ENCODE measurements around the gene TNS3. TPM values are rescaled to one million over a fixed set of nuclear protein-coding genes. Genes with fewer than 3 reads are reported as not detected.

TNS3 gene
- total RNA-seq, 3 donors from 2014 or later, result 2.6 to 3.4 (median 3.2) TPM

DNA sequence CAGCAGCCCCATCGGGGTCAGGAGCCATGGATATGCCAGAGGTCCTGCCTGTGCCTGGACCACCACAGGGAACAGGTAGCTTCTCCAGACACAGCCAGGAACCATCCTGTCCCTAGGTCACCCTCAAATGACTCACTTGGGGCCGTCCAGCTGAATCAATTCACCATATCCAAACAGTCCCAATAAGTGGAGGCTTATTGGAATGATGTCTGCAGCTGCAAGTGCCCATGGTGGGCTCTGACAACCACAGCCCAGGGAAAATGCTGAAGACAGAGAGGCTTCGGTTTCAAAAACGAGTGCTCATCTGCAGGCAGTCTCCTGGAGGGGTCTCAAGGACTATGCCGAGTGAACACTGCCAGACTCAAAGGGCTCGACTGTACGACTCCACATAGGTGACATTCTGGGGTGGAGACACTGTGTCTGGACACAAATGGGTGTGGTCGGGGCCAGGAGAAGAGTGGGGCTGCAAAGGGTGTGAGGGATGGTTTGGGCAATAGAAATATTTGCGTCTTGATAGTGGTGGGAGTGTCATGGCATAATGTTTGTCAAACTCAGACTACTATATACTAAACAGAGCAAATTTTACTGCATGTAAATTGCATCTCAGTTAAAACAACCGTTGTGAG, 204.8 kb downstream of the TNS3 start:
- Mint-ChIP-seq H3K4me1 (ENCODE audit: low read depth) (no peaks in the 10 kb centered on the region), H3K27me3 (ENCODE audit: low read depth) (no peaks in the 10 kb centered on the region), H3K4me3 (no peak overlapping the region), H3K36me3 (ENCODE audit: insufficient read depth) (no peaks in the 10 kb centered on the region), H3K9me3 (no peaks in the 10 kb centered on the region)
- ATAC-seq (no peak), DNase-seq (no peak)

DNA sequence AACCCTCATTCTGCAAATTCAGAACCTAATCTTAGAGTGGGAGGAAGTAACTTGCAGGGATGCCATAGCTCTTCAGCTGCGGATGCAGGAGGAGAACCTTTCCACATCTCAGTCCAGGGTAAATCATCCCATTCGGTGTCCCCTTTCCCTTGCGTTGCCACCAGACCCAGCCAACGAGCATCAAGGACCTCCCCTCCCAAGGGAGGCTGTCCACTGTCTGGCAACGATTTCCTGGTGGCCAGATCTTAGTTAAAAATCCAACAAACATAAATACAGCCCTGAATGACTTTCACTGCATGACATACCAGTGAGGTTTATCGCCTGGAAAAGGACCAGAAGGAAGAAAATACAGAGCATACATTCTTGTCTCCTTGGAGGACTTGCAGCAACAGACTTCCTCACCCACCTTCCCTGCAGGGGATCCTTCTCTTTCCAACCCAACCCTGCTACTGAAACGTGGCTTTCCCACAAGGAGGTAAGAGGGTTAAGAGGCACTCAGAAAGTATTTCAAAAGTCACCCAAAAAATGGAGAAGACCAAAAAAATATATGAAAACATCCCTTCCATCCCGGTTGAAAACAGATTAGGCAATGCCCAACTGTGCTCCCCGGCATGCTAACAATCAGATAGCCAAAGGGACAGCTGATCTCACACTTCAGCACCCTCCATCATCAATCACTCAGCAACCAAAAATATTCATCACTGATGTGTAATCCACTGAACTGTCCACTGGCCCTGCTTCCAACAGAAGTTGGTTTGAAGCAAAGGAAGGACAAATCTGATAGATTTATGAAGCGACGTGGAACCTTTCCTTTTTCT, 206.6 kb downstream of the TNS3 start:
- no peaks in the 10 kb centered on the region for H3K27me3 Mint-ChIP-seq (ENCODE audit: low read depth)
- DNase-seq, result no peak
- no peak for ATAC-seq

DNA sequence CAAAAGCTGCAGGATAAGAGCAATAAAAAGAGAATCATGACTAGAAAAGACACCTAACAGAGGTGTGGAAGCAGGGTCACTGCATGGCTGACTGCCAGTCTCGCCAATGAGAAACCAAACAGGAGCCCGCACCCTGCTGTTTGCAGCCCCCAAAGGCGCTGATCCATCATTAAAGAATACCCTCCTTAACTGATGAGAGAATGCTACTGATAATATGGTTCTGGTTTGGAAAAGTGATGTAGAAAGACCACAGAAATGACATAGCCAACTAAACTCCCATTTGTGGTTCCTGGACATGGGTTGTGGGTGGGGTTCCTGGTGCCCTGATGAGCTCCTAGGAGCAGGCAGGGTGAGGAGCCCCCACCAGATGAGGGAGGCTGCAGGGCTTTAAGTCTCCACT, 207.4 kb downstream of the TNS3 start:
- Mint-ChIP-seq H3K36me3 (ENCODE audit: insufficient read depth) (no peaks in the 10 kb centered on the region), H3K27me3 (ENCODE audit: low read depth) (no peaks in the 10 kb centered on the region), H3K4me3 (no peak overlapping the region), H3K9me3 (no peaks in the 10 kb centered on the region), H3K4me1 (ENCODE audit: low read depth) (no peaks in the 10 kb centered on the region)
- ATAC-seq, result no peak
- DNase-seq, result no peak

More for the DNA sequence above, 206.6 kb downstream of the TNS3 start:
- H3K9me3 Mint-ChIP-seq, result no peaks in the 10 kb centered on the region
- no peaks in the 10 kb centered on the region for H3K4me1 Mint-ChIP-seq (ENCODE audit: low read depth)
- H3K4me3 Mint-ChIP-seq, result no peak overlapping the region
- no peaks in the 10 kb centered on the region for H3K36me3 Mint-ChIP-seq (ENCODE audit: insufficient read depth)

DNA sequence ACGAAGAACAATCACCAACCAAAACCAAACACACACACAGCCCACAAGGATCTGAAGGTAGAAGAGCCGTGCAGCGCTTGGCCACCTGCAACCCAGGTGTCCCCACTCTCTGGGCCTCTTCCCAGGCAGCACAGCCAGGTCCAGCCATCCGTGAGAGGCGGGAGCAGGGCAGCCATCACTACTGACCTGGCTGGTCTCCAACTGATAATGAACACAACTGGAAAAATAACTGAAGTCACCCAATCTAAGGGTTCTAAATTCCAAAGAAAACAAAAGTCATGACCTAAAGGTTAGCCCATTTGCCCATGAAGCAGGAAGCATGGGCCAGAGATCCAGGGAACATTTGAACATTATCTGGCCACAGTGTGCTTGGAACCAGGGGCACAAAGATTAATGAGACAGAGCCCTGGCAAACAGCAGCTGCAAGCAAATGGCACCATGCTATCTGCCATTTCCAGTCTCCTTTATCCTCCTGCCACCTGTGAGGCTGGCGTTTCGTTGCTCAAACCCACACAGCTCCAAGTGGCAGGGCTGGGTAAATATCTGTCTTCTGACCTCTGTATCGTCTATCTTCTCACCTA, 207.9 kb downstream of the TNS3 start:
- DNase-seq, result no peak
- no peak for ATAC-seq
- Mint-ChIP-seq H3K9me3 (peaks cover 2% of the 10 kb centered on the region), H3K4me1 (ENCODE audit: low read depth) (no peaks in the 10 kb centered on the region), H3K27me3 (ENCODE audit: low read depth) (no peaks in the 10 kb centered on the region), H3K4me3 (no peak overlapping the region), H3K36me3 (ENCODE audit: insufficient read depth) (no peaks in the 10 kb centered on the region)

DNA sequence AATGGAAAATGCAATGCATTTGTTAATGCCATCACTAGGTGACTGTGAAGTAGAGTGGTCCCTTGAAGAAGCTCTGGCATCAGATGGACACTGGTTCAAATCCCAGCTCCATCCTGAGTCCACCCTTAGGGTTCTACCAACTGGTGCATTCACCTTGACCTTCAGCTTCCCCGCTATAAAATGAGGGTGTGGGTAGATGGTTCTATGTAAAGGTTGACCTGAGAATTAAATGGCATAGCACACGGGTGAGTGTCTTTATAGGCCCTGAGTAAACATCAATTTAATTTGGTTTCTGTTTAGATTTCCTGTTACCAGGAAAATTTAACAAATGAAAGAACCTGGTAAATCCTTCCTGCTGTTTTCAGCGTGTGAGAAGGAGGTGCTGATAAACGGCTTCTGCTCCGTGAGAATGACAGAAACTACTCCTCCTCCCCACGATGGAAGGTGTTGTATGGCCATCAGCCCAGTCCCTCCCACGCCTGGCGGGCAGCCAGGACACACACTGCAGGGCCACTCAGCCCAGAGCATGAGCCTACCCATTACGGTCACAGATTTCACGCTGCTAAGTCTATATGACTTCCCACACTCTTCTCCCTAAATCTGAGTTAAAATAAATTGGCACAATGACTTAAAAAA, 210.1 kb downstream of the TNS3 start:
- ATAC-seq, result no peak
- no peaks in the 10 kb centered on the region for H3K27me3 Mint-ChIP-seq (ENCODE audit: low read depth)
- no peaks in the 10 kb centered on the region for H3K36me3 Mint-ChIP-seq (ENCODE audit: insufficient read depth)
- H3K4me3 Mint-ChIP-seq, result no peak overlapping the region
- no peaks in the 10 kb centered on the region for H3K4me1 Mint-ChIP-seq (ENCODE audit: low read depth)
- no peak for DNase-seq
- H3K9me3 Mint-ChIP-seq, result peaks cover 2% of the 10 kb centered on the region

DNA sequence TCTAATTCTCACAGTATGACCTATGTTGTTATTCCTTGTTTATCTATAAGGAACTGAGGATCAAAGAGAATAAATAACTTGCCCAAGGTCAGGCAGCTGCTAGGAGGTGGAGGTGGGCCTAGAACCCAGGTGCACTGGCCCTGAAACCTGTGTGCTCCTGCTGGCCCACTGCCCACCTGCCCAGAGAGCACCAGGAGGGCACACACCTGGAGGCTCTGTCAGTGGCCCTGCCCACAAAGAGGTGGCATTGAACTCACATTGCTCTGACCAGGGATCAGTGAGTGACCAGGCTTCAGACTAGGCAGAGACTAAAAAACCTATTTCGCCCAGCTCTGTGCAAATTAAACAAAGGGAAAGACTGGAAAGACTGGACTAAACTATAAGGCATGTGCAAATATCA, 210.6 kb downstream of the TNS3 start:
- H3K4me1 Mint-ChIP-seq (ENCODE audit: low read depth), result no peaks in the 10 kb centered on the region
- ATAC-seq (no peak), DNase-seq (no peak)
- H3K27me3 Mint-ChIP-seq (ENCODE audit: low read depth), result no peaks in the 10 kb centered on the region
- no peak overlapping the region for H3K4me3 Mint-ChIP-seq
- peaks cover 2% of the 10 kb centered on the region for H3K9me3 Mint-ChIP-seq
- no peaks in the 10 kb centered on the region for H3K36me3 Mint-ChIP-seq (ENCODE audit: insufficient read depth)

DNA sequence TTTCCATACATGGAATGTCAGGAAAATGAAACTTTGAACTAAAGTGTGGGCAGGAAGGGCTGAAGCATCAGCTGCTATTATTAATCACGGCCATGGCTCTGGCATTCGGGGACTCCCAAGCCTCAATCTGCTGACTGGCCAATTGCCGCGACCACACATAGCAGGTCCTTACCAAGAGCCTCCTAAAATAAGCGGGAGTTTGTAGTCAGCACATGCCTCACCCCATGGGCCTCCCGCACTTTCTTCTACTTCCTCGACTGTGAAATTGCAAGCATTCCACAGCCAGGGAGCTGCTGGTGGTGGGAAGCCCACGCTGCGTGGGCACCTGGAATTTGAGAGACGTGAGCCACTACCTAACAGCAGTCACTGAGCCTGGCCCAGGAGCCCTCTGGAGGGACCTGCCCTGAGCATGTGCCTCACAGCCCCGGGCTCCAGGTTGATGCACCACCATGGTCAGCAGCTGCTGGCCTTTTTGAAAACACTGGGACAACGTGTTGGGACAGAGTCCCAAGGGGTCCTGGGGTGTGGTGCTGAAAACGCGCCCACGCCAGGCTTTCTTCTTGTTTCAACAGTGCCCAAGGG, 211.4 kb downstream of the TNS3 start:
- ATAC-seq, result no peak
- no peak overlapping the region for H3K4me3 Mint-ChIP-seq

DNA sequence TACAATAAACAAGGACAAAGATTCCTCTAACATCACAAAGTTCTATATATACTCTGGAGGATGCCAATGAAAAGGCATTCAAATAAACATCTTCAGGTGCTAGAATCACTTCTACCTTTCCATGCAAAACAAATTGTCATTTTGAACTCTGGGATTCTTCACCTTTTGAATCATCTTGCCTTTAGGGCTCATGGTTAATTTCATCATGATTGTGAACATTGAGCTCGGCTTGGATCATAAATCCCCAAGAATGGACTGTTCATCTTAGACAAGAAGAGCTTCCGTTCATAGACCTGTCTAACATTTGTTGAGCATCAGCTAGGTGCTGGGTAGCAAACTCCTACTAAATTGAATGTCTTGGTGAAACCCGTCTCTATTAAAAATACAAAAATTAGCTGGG, 212.2 kb downstream of the TNS3 start:
- H3K4me3 Mint-ChIP-seq, result no peak overlapping the region
- peaks cover 2% of the 10 kb centered on the region for H3K9me3 Mint-ChIP-seq
- ATAC-seq, result no peak
- no peak for DNase-seq
- no peaks in the 10 kb centered on the region for H3K36me3 Mint-ChIP-seq (ENCODE audit: insufficient read depth)
- H3K27me3 Mint-ChIP-seq (ENCODE audit: low read depth), result no peaks in the 10 kb centered on the region
- no peaks in the 10 kb centered on the region for H3K4me1 Mint-ChIP-seq (ENCODE audit: low read depth)

More for the DNA sequence above, 211.4 kb downstream of the TNS3 start:
- no peak for DNase-seq
- H3K4me1 Mint-ChIP-seq (ENCODE audit: low read depth), result no peaks in the 10 kb centered on the region
- no peaks in the 10 kb centered on the region for H3K36me3 Mint-ChIP-seq (ENCODE audit: insufficient read depth)
- peaks cover 2% of the 10 kb centered on the region for H3K9me3 Mint-ChIP-seq
- no peaks in the 10 kb centered on the region for H3K27me3 Mint-ChIP-seq (ENCODE audit: low read depth)

DNA sequence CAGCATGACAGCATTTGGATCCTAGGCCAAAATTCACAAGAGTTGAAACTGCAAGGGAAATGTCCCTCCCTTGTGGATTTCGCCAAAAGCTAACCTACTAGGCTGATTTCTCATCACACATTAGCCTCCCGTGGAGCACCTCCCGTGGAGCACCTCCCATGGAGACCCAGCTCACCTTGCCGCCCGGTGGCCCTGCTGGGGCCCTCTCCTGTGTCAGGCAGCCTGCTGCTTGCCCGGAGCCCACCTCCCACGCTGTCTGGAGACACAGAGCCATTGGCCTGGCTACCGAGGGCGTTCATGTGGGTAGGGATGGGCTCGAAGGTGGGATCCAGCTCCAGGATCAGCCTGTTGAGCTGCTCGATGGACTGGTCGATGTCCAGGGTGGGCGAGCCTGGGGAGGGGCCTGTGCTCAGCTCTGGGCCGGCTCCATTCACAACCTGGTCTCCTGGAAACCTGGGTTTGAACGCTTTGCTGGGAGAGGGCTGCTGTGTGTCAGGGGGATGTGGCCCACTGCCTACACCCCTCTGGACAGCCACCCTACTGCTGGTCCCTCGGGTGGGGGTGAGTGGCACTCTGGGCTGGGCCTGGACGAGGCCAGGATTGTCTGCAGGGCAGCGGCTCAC, 213.6 kb downstream of the TNS3 start:
- DNase-seq (no peak), ATAC-seq (no peak)
- Mint-ChIP-seq H3K4me3 (no peak overlapping the region), H3K27me3 (ENCODE audit: low read depth) (no peaks in the 10 kb centered on the region), H3K4me1 (ENCODE audit: low read depth) (no peaks in the 10 kb centered on the region), H3K36me3 (ENCODE audit: insufficient read depth) (no peaks in the 10 kb centered on the region), H3K9me3 (peaks cover 2% of the 10 kb centered on the region)

DNA sequence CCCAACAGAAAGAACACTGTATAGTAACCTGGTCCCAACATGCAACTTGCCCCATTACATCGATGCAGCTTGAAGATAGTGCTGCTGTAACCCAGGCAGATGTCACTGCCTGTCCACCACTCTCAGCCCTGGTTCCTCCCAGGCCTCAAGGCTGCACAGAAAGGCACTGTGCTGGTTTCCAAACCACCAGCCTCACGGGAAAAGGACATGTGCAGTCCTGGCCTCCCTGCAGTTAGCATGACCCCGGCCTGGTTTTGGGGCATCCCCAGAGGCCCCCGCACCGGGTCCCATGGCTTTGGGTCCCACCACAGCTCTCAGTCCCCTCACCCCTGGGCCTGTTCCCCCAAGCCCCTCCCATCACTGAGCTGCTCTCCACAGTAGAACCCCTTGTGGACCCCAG, 214.5 kb downstream of the TNS3 start:
- H3K36me3 Mint-ChIP-seq (ENCODE audit: insufficient read depth), result no peaks in the 10 kb centered on the region

DNA sequence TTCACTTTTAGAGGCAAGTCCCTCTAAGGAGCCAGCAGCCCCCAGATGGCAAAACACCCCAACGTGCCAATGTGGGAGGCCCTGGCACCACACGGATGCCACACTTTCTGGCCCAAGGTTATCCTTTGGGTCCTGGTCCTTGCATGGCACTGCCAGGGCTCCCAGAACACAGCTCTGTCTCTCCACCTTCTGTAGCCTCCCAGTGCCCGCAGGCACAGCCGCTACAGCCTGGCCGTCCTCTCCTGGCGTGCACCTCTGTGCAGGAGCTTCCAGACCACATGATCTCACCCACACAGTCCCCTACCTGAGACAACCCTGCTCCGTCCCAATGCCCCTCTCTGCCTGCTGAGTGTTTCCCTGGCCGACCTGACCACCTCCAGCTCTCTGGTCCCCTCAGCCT, 215.0 kb downstream of the TNS3 start:
- Mint-ChIP-seq H3K27me3 (ENCODE audit: low read depth) (no peaks in the 10 kb centered on the region), H3K4me3 (no peak overlapping the region)

More for the DNA sequence above, 214.5 kb downstream of the TNS3 start:
- Mint-ChIP-seq H3K4me3 (no peak overlapping the region), H3K9me3 (peaks cover 2% of the 10 kb centered on the region), H3K4me1 (ENCODE audit: low read depth) (no peaks in the 10 kb centered on the region), H3K27me3 (ENCODE audit: low read depth) (no peaks in the 10 kb centered on the region)
- ATAC-seq (no peak), DNase-seq (no peak)

DNA sequence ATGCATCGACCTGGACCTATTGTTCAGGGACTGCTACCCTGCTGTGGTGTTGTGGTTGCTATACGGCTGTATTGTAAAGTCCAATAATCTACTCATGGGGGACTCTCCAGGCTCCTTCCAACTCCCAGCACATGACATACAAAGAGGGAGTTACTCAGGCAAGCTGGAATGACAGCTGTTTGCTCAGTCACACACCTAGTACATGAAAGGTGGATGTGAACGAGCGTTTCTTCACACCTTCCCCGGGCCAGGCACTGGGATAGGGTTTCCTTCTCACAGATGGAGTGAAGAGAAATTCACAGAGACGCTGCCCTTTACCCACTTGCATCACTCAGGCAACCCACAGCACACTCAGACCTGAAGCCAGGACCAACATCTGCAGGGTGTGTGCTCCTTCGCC, 215.7 kb downstream of the TNS3 start:
- Mint-ChIP-seq H3K9me3 (peaks cover 2% of the 10 kb centered on the region), H3K4me1 (ENCODE audit: low read depth) (no peaks in the 10 kb centered on the region), H3K4me3 (no peak overlapping the region), H3K27me3 (ENCODE audit: low read depth) (no peaks in the 10 kb centered on the region), H3K36me3 (ENCODE audit: insufficient read depth) (no peaks in the 10 kb centered on the region)
- DNase-seq, result no peak
- ATAC-seq, result no peak

More for the DNA sequence above, 215.0 kb downstream of the TNS3 start:
- H3K36me3 Mint-ChIP-seq (ENCODE audit: insufficient read depth), result no peaks in the 10 kb centered on the region
- ATAC-seq (no peak), DNase-seq (no peak)
- H3K4me1 Mint-ChIP-seq (ENCODE audit: low read depth), result no peaks in the 10 kb centered on the region
- peaks cover 2% of the 10 kb centered on the region for H3K9me3 Mint-ChIP-seq

DNA sequence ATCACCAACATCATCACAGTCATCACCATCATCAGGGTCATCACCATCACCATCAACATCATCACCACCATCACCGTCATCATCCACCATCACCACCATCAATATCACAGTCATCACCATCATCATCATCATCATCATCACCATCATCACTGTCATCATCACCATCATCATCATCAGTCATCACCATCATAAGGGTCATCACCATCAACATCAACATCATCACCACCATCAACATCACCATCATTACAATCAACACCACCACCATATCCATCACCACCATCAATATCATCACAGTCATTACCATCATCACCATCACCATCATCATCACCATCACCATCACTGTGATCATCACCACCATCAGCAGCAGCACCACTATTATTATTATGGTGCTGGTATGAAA, 218.9 kb downstream of the TNS3 start:
- ATAC-seq, result no peak
- no peak for DNase-seq

DNA sequence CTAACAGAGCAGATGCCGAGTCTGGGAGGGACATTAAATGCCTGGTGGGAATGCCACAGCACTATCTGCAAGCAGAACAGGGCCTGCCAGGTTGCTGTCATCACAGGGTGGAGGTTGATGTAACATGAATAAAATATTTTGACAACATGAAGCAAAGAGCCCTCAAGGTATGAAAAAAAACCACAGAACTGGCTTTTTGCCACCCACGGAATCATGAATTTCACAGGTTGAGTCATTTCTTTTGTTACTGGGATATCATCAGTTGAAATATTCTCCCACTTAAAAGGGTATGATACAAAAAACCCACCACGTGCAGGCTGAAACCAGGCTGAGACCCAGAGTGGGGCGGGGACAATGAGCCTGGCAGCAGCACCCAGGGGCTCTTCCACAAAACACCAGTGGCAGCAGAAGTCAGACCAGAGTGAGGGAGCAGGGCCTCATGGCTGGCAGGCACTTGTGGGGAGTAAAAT, 220.1 kb downstream of the TNS3 start:
- H3K36me3 Mint-ChIP-seq (ENCODE audit: insufficient read depth), result no peaks in the 10 kb centered on the region
- no peaks in the 10 kb centered on the region for H3K4me1 Mint-ChIP-seq (ENCODE audit: low read depth)
- H3K9me3 Mint-ChIP-seq, result no peaks in the 10 kb centered on the region
- no peak overlapping the region for H3K4me3 Mint-ChIP-seq
- ATAC-seq (peak; percentile 77 to 83), DNase-seq (no peak)
- no peaks in the 10 kb centered on the region for H3K27me3 Mint-ChIP-seq (ENCODE audit: low read depth)

More for the DNA sequence above, 218.9 kb downstream of the TNS3 start:
- Mint-ChIP-seq H3K36me3 (ENCODE audit: insufficient read depth) (no peaks in the 10 kb centered on the region), H3K4me3 (no peak overlapping the region), H3K4me1 (ENCODE audit: low read depth) (no peaks in the 10 kb centered on the region), H3K27me3 (ENCODE audit: low read depth) (no peaks in the 10 kb centered on the region), H3K9me3 (no peaks in the 10 kb centered on the region)
